HG03354 (cell line): ENCODE data around the gene CTCFL.

Experiments used
- ATAC-seq: cut with Tn5 transposase; IDR thresholded peaks from one replicate; pipeline ENCODE4 v1.9.1; 2021; ENCODE audit warnings: mild to moderate bottlenecking; ENCODE audit not compliant: unreplicated experiment, poor library complexity, severe bottlenecking

Gene CTCFL

DNA sequence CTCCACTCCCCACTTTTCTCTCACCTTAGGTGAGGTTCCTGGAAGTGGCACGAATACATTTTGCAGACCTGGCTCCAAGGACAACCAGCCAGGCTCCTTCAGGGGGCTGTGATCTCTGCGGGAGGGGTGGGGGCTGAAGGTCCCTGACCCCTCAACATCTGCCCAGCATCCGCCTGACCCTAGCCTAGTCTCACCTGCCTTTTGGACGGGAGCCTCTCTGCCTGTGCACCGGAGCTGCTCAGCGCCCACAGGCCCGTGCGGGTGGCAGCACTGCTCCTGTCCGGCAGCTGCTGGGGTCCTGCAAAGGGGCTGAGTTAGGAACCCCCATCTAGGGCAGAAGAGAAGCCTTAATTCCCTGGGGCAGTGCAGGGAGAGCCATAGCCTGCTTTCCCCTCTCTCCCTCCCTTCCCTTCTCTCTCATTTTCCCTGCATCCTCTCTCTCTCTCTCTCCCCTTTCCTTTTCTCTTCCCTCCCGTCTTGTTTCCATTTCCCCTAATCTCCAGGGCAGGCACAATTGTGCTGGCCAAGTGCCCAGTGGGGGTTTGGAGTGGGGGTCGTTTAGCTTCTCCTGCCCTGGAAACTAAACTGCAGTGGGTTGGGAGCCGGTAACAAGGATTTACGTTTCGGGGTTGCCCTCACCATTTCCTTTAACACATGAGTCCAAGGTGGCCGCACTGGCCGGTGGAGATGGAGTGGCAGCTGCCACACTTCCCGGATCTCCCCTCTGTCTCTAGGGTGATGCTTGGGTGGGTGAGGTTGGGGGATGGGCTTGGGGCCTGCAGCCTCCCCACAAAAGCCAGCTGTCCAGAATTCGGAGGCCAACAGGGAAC is 54.1 kb downstream of the CTCFL start:
- no peak for ATAC-seq

DNA sequence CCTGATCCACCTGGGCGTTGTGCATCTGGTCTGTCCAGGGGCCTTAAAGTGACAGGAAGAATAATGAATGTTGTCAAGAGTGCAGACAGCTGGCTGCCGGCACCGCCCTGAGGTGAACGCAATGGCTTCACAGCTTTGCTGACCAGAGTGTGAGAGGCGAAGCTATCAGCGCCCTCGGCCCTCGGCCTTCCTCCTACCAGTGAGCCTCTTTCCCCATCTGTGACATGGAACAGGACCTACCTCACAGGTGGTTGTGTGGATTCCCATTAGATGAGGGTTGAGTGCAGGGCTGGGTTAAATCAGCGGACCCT is 54.8 kb downstream of the CTCFL start:
- no peak for ATAC-seq

DNA sequence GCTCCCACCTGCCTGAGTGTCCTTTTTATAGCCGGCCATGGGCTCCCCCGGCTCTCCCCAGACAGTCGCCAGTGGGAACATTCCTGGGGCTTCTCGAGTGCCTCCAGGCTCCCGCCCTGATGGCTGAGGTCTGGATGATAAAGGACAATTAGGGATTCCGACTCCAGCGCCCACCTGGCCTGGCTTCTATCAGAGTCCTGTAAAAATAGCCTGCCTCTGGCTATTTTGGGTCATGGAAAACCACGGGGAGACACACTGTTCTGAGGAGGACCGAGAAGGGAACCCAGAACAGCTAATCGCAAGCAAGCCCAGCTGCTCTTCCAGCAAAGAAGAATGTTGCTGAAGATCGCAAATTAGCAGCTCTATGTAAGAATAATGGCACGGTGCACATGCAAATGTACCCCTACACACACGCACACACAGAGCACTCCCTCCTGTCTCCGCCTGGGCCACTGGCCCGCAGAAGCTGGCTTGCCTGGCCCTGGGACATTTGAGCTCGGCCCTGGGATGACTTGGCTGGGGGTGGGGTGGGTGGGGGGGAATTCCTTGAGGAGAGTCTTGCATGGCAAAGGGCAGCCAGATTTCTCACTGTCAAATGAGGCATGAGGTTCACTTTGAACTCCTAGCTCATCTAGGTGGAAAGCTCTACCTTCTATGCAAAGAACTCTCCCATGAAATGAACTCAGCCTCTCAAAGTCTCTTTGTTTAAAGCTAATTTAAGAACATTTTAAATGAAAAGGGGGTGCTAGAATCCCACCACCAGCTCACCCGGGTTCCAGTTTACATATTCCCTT is 55.3 kb downstream of the CTCFL start:
- ATAC-seq, result no peak

DNA sequence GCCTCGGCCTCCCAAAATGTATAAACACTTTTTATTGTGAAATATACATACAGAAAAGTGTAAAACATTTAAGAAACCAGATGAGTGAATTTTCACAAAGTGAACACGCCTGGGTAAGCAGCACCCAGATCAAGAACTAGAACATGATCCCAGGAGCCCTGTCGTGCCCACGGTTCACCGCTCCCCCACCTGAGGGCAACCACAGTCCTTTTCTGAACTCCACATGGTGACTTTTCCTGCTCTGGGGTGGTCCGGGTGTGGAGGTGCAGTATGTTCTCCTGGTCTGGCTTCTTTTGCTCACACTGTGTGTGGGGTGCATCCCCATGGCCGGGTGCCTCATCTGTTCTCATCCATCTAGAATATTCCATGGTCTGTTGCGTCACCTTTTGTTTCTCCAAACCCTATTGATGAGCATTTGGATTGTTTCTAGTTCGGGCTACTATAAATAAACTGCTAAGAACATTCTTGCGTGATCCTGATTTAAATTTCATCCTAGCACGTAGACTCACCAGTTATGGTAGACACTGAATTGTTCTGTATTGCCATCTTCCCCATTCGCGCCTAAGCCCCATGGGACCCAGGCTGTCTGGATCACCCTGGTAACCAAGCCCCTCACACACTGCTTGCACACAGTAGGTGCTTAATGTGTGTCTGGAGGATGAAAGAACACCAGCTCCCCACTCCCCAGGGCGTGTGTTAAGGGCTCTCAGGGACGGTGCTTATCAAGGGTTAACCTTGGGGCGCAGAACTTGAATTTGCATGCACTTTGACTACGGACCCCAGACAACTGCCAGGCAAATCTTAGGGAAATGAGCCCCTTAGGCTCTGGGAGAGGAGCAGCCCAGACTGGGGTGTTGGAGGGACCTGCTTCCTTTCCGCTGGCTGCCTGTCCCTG is 56.2 kb downstream of the CTCFL start:
- ATAC-seq, result no peak

DNA sequence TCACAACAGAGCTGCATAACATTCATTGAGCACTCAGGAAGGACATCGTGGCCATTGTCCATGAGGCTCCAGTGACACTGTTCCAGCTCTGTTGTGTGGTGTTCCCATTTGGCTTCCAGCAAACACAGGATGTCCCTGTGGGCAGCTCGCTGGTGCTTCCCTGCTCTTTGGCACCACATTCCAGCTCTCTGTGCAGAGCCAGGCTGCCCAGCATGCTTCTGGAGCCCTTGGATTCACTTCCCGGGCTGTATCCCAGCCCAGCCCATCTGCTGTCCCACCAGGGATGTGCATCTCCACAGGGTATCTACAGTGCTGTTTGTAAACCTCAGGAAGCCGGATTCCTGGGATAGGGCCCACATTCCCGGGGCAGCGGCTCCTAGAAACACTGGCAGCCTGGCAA is 57.2 kb downstream of the CTCFL start:
- ATAC-seq, result no peak

DNA sequence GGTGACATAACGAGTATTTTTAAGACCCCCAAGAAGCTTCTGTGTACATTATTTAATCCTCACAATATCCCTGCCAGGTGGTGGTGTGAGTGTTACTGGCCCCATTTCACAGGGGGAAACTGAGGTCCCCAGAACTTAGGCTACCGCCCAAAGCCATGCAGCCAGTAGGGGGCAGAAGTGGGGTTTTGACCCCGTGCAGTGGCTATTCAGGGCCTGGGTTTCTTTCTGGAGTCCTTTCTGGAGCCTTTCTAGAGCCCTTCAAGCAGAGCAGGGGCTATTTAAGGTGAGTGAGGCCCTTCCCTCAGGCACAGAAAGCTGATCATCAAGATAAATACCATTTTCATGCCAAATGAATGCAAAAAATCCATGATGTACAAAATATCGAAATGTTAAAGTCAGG is 59.0 kb downstream of the CTCFL start:
- no peak for ATAC-seq

DNA sequence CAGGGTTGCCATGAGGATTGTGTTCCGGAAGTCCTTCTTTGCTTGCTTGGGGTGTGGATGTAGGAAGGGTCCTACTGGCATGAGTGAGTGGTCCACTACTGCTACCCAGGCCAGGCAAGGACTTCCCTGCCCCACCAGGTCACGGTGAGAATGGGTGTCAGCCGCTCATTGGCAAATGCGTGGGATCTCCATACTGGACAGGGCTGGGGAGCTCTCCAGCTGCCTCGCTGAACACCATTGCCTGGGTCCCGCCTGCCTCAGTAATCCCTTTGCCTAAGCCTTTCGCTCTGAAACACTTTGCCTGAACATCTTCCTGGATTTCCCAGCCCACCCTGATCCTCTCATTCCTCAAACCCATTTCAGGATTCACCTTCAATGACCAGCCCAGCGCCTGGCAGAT is 59.5 kb downstream of the CTCFL start:
- no peak for ATAC-seq

DNA sequence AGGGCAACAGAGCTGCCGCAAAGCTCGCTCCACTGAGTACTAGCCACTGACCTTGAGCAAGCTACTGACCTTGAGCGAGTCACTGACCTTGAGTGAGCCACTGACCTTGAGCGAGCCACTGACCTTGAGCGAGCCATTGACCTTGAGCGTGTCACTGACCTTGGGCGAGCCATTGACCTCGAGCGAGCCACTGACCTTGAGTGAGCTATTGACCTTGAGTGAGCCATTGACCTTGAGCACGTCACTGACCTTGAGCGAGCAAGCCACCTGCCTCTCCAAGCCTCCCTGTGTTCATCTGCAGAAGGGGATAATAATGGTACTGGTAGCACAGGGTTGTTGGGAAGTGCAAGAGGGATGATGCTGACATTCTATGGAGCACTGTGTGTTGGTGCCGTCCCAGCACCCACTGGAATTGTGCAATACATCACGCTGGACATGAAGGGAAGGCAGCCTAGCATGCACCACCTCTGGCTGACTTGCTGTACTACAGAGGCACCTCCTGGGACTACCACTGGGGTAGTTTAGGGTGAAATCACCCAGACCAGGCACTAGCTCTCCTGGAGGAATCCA is 60.2 kb downstream of the CTCFL start:
- ATAC-seq, result no peak

DNA sequence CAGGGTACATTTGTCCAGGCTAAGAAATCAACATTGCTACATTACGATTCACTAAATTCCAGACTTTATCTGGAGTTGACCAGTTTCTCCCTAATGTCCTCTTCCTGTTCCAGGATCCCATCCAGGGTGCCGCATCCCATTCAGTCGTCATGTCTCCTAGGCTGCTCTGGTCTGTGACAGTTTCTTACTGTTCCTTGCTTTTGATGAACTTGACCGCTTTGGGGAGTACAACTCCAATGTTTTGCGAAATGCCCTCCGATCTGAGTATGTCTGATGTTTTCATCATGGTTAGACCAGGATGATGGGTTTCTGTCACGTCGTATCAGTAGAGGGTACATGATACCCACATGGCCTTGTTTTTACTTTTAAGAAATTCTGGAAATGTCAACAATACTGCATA is 62.2 kb downstream of the CTCFL start:
- ATAC-seq, result no peak

DNA sequence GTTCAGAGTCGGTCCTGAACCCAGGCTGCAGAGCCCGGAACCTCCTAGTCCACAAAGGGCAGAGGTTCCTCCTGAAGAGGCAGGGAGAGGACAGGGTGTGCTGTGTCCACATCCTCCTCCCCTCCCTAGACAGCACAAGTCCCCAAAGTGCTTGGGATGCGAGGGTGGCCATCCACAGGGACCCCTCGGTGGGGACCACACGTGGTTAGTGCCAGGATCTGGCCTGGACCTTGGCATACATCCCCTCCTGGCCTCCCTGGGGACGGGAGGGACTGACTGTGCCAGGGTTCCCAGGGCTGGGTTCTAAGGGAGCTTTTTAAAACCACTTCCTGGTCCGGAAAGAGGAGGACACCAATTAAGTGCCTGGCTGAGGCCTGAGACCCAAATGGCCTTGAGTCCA is 63.2 kb downstream of the CTCFL start:
- ATAC-seq, result no peak

DNA sequence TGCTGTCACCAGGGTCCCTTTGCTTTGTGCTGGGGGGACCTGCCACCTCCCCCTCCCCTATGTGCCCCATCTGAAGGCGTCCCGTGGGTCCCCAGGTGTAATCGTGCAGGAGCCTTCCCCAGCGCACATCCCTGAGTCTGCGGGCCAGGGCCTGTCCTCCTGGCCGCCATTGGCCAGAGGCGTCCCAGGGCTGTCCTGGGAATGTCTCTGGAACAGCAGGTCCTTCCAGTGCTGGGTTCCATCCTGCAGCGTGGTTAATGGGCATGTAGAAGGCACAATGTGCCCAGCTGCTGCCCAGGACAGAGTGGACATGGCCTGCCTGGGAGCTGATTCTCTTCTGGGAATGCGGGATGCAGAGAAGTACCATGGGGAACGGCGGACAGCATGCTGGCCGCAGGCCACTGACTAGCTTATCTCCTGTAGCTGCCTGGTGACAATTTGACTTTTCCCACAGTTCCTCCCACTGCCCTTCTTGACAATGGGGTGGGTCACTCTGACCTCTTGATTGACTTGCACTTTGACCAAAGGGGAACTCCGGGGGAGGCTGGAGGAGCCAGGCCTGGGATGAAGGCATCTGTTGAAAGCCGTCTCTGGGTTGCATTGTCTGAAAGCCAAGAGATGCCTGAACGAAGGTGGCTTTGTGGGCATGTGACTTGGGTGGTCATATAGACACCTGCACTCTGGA is 64.0 kb downstream of the CTCFL start:
- no peak for ATAC-seq

DNA sequence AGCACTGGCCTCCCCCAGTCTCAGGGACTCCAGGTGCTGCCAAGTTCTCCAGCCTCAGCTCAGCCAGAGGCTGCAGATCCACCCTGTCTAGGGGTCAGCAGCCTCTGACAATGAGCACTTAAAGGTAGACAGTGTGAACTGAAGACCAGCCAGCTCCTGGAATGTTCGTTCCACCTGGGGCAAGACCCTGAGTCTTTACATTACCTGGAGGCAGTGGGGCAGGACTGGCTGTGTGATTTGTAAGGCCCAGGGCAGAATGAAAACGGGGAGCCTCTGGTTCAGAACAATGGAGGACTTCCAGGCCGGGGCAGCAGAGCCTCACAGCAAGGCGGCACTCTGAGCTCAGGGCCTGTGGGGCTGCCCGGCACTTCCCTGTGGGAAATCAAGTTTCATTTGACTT is 65.0 kb downstream of the CTCFL start:
- ATAC-seq, result no peak

DNA sequence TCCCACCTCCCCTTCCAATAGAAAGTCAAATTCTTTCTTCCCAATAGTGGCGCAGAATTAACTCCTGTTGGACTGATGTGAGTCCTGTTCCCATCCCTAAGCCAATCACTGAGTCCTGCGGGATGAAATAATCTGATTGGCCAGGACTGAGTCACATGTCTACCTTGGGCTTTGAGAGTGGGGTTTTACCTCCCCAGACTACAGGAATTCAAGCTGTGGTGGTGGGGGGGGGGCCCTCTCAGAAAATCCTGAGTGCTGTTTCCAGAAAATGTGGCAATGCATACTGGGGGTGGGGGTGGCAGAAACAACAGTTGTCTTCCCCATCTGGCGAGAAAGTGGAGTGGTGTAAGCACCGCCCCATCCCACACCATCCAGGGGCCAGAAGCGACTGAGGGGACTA is 65.7 kb downstream of the CTCFL start:
- no peak for ATAC-seq

DNA sequence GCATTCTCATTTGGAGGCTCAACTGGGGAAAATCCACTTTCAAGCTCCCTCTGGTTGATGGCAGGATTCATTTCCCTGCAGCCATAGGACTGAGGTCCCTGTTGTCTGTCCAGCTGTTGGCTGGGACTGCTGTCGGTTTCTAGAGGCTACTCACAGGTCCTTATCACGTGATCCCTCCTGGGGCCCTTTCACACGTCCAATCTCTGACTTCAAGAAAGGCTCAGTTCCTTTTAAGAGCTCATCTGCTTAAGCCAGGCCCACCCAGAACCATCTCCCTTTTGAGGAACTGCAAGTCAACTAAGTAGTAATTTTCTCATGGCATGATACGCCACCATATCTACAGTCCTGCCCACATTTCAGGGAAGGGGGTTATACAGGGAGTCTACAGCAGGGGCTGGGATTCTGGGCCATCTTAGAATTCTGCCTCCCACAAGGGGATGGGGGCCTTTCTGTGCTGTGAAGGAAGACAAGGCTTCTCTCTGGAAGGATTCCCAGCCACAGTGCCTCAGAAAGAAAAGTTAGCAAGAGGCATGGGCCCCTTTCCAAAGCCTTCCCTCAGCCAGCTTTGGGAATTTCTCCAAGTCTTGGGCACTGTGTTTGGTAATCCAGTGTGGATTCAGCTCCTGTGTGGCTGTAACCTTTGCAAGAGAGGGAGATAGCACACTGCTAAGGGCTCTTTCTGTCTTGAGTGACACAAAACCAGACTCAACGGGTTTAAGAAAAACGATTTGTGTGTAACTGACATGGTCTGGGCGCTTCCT is 66.4 kb downstream of the CTCFL start:
- ATAC-seq, result no peak

DNA sequence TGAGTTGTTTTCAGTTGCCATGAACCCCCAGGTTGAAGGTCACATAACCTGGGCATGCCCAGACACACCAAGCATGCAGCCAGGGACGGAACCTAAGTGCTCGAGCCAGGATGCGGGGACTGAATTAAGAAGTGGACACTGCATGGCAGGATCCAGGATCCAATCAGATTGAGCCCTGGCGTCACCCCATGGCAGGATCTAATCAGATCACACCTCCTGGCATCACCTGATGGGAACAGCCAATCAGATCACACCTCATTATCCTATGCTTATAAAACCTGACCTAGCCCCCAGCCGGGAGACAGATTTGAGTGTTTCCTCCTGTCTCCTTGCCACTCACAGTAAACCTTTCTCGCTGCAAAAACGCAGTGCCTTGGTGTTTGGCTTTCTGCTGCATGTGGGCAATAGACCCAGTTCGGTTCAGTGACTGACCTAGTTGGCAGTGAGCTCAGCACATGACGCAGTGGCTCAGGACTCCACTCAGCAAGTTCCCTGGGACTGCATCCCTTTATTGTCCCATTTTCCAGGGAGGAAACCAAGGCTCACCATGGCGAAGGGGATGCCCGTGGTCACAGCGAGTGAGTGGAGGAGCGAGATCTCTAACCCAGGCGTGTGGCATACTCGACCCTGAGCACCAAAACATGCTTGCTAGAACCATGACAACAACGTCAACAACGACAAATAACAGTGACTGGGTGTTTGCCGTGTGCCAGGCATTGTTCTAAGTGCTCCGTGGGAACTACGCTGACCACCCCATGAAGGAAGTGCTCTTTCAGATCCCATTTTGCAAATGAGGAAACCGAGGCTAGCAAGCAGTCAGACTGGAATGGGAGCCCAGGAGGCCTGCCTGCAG is 67.5 kb downstream of the CTCFL start:
- no peak for ATAC-seq

DNA sequence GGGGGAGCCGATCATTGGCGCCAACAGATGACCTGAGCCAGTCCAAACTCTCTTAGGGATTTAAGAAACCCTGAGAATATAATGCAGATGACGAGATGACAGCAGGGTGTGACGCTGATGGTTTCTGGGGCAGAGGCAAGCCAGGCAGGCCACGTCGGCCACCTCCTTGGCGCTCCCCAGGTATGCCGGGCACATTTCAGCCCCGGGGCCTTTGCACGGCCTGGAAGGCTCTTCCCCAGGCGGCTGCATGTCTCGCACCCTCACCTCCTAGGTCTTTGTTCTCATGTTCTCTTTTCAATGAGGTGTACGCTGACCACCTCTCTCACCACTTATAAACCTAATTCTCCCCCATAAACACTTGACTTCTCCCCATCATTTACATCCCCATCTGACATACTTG is 68.8 kb downstream of the CTCFL start:
- no peak for ATAC-seq

DNA sequence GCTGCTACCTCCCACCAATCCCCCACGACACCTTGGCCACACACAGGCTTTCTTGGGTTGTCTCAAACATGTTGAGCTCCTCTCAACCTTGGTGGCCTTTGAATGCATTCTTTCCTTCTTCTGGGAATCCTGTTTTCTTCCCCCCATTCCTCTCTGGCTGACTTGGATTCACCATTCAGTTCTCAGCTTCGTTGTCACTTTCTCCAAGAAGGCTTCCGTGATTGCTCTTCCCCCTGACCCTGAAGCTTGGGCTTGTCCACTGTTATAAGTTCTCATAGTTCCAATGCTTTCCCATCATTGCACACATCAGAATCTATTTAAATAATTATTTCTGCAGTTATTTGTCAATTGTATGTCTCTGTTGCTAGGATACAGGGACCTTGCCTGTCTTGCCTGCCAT is 69.6 kb downstream of the CTCFL start:
- ATAC-seq, result no peak
